OCI-LY1 (cell line): Measurements from ENCODE around the gene RNF112.
"Not testable (repeated sequence)": the region's sequence is repeated elsewhere in the genome, so short reads cannot be mapped to it uniquely, and the experiment has no call there.

Experiments used
- H2AFZ ChIP-seq: fragments of 200-600 bp; sonication (generic), shearing (Covaris generic); 2 replicates; pipeline ENCODE4 v1.6.0; 2014; ENCODE audit warnings: antibody characterized with exemption, mild to moderate bottlenecking, low read length
- H3F3A ChIP-seq: fragments of 200-600 bp; sonication (generic), shearing (Covaris generic); 2 replicates; pipeline ENCODE4 v1.6.0; 2014; ENCODE audit warnings: mild to moderate bottlenecking, antibody characterized with exemption, low read length, moderate library complexity; ENCODE audit not compliant: insufficient read depth
- H3K27ac ChIP-seq: fragments of 200-600 bp; sonication (generic); 2 replicates; pipeline ENCODE4 v1.5.1; 2014; ENCODE audit warnings: low read length, mixed run types, mild to moderate bottlenecking, low read depth; ENCODE audit not compliant: poor library complexity, severe bottlenecking
- H3K27me3 ChIP-seq: fragments of 200-600 bp; sonication (generic); 2 replicates; pipeline ENCODE4 v1.6.0; 2014; ENCODE audit warnings: antibody characterized with exemption, mild to moderate bottlenecking, low read length, moderate library complexity; ENCODE audit not compliant: insufficient read depth
- H3K36me3 ChIP-seq: fragments of 200-600 bp; sonication (generic); 2 replicates; pipeline ENCODE4 v1.6.1; 2014; ENCODE audit warnings: mild to moderate bottlenecking, antibody characterized with exemption, low read length, moderate library complexity, mixed read lengths; ENCODE audit not compliant: insufficient read depth
- H3K4me1 ChIP-seq: fragments of 200-600 bp; sonication (generic); 2 replicates; pipeline ENCODE4 v1.5.1; 2014; ENCODE audit warnings: mild to moderate bottlenecking, low read length, moderate library complexity; ENCODE audit not compliant: insufficient read depth, severe bottlenecking
- H3K4me2 ChIP-seq: fragments of 200-600 bp; sonication (generic), shearing (Covaris generic); 2 replicates; pipeline ENCODE4 v1.6.1; 2014; ENCODE audit warnings: low read length
- H3K4me3 ChIP-seq: fragments of 200-600 bp; sonication (generic); 2 replicates; pipeline ENCODE4 v1.5.1; 2014; ENCODE audit warnings: low read length, low read depth, mild to moderate bottlenecking, mixed read lengths; ENCODE audit not compliant: poor library complexity, severe bottlenecking
- H3K79me2 ChIP-seq: fragments of 200-600 bp; shearing (Covaris generic); 2 replicates; pipeline ENCODE4 v1.6.1; 2016; ENCODE audit warnings: mixed run types, low read length, mixed read lengths; ENCODE audit not compliant: insufficient read depth
- H3K9ac ChIP-seq: fragments of 200-600 bp; sonication (generic), shearing (Covaris generic); 2 replicates; pipeline ENCODE4 v1.6.1; 2014; ENCODE audit warnings: mild to moderate bottlenecking, low read length, mixed read lengths
- H3K9me2 ChIP-seq: fragments of 200-600 bp; sonication (generic), shearing (Covaris generic); 2 replicates; pipeline ENCODE4 v1.6.1; 2014; ENCODE audit warnings: low read depth, mild to moderate bottlenecking, low read length, mixed read lengths
- H3K9me3 ChIP-seq: fragments of 200-600 bp; shearing (Covaris generic); 2 replicates; pipeline ENCODE4 v1.6.1; 2014; ENCODE audit warnings: low read length, mixed read lengths
- H4K20me1 ChIP-seq: fragments of 200-600 bp; sonication (generic), shearing (Covaris generic); 2 replicates; pipeline ENCODE4 v1.6.0; 2016; ENCODE audit warnings: mild to moderate bottlenecking, low read length; ENCODE audit not compliant: insufficient read depth
- CTCF ChIP-seq: fragments of 200-600 bp; sonication (generic), shearing (Covaris generic); IDR thresholded peaks from 2 replicates; pipeline ENCODE4 v1.5.1; 2017; ENCODE audit warnings: mild to moderate bottlenecking, antibody characterized with exemption, low read length, moderate library complexity, mixed read lengths
- EZH2 ChIP-seq: fragments of 200-600 bp; sonication (generic), shearing (Covaris generic); IDR thresholded peaks from 2 replicates; pipeline ENCODE4 v1.8.0; 2017; ENCODE audit warnings: borderline replicate concordance, mixed run types, mild to moderate bottlenecking, antibody characterized with exemption, low read length, moderate library complexity, mixed read lengths

RNF112 gene

GRCh38 chr17:19457830-19458271 lies 46.8 kb downstream of the RNF112 start:
- Histone ChIP-seq H4K20me1 (no peaks in the 10 kb centered on the region), H3K79me2 (no peaks in the 10 kb centered on the region), H3K4me3 (no peak overlapping the region), H3K4me1 (peaks cover 17% of the 10 kb centered on the region), H3K9me3 (no peaks in the 10 kb centered on the region), H3K27ac (no peak overlapping the region), H3F3A (no peaks in the 10 kb centered on the region), H3K9me2 (no peaks in the 10 kb centered on the region), H2AFZ (no peak overlapping the region), H3K9ac (no peak overlapping the region), H3K36me3 (no peaks in the 10 kb centered on the region), H3K4me2 (no peak overlapping the region), H3K27me3 (no peaks in the 10 kb centered on the region)
- TF ChIP-seq CTCF (no peak), EZH2 (no peak)

GRCh38 chr17:19458481-19458880 lies 47.4 kb downstream of the RNF112 start:
- not testable (repeated sequence) for H3K9ac ChIP-seq, H3K9me3 ChIP-seq, H3K4me3 ChIP-seq, H3F3A ChIP-seq, H3K36me3 ChIP-seq, H3K27me3 ChIP-seq, H3K9me2 ChIP-seq, H3K4me2 ChIP-seq, H4K20me1 ChIP-seq, H3K79me2 ChIP-seq, H3K27ac ChIP-seq, H2AFZ ChIP-seq
- H3K4me1 ChIP-seq = peaks cover 23% of the 10 kb centered on the region

- not testable (repeated sequence) for H3K9me2 ChIP-seq, H2AFZ ChIP-seq, H3K36me3 ChIP-seq, H3K4me2 ChIP-seq, H3K4me3 ChIP-seq, H3K27ac ChIP-seq, H4K20me1 ChIP-seq, H3K27me3 ChIP-seq, H3K9ac ChIP-seq, H3K9me3 ChIP-seq, H3K79me2 ChIP-seq, H3F3A ChIP-seq
- peaks cover 29% of the 10 kb centered on the region for H3K4me1 ChIP-seq
Observed at GRCh38 chr17:19459018-19459655, 48.1 kb downstream of the RNF112 start.

- Histone ChIP-seq H3F3A (no peaks in the 10 kb centered on the region; the same call in 1 of the 2 replicates), H3K4me1 (peaks cover 38% of the 10 kb centered on the region), H3K4me3 (no peak overlapping the region), H4K20me1 (no peaks in the 10 kb centered on the region), H3K27me3 (no peaks in the 10 kb centered on the region), H2AFZ (no peak overlapping the region), H3K79me2 (no peaks in the 10 kb centered on the region), H3K27ac (no peak overlapping the region), H3K4me2 (no peak overlapping the region), H3K9me2 (no peaks in the 10 kb centered on the region), H3K9ac (no peak overlapping the region), H3K36me3 (no peaks in the 10 kb centered on the region), H3K9me3 (no peaks in the 10 kb centered on the region)
- no peak for TF ChIP-seq CTCF
- TF ChIP-seq EZH2 = no peak
Observed at GRCh38 chr17:19460700-19461099, 49.7 kb downstream of the RNF112 start.
